PC-9 (cell line): ENCODE data around the gene KIT.

Experiments used
- EZH2 ChIP-seq: fragments of 200-600 bp; sonication (generic); IDR thresholded peaks from 2 replicates; pipeline ENCODE4 v1.8.0; 2017; ENCODE audit warnings: antibody characterized with exemption, low read depth
- TF ChIP-seq, protein P1 (sequence below): fragments of 200-600 bp; sonication (generic); conservative IDR thresholded peaks from 2 replicates; pipeline ENCODE4 v1.6.1; 2017; ENCODE audit warnings: mixed run types, antibody characterized with exemption, mild to moderate bottlenecking, moderate library complexity

DNA sequence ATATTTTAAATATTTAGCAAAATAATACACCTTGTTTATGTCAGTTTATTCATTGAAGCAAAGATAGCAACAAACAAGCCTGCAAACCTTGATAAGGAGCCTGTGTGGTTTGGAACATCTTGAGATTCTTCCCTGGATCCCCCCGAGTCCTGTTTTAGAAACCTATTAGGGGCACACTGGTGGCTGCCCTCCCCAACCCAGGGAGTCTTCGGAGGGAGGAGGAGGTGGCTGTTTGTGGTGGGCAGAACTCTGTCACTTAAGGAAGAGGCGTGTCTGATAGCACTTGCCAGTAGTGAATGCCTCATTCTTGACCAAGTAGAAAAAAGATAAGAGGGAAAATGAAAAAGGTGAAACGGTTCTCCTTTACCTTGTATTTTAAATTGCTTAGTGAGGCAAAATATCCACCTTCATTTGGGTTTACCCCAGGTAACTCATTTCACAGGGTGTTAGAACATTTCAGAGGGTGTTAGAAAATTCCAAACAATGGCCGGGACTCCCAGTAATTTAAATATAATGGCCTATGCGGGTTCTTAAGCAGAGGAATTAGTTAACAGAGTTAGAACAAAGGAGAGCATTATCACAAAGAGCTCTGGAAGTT is 10.4 kb downstream of the KIT start:
- TF ChIP-seq, protein P1, sequence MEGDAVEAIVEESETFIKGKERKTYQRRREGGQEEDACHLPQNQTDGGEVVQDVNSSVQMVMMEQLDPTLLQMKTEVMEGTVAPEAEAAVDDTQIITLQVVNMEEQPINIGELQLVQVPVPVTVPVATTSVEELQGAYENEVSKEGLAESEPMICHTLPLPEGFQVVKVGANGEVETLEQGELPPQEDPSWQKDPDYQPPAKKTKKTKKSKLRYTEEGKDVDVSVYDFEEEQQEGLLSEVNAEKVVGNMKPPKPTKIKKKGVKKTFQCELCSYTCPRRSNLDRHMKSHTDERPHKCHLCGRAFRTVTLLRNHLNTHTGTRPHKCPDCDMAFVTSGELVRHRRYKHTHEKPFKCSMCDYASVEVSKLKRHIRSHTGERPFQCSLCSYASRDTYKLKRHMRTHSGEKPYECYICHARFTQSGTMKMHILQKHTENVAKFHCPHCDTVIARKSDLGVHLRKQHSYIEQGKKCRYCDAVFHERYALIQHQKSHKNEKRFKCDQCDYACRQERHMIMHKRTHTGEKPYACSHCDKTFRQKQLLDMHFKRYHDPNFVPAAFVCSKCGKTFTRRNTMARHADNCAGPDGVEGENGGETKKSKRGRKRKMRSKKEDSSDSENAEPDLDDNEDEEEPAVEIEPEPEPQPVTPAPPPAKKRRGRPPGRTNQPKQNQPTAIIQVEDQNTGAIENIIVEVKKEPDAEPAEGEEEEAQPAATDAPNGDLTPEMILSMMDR: no peak
- TF ChIP-seq EZH2: no peak
